Sigmoid colon (tissue), 7 donors: Measurements from ENCODE around the gene PRRC2C. TPM values are rescaled to one million over a fixed set of nuclear protein-coding genes. Genes with fewer than 3 reads are reported as not detected.
"Not testable (repeated sequence)": the region's sequence is repeated elsewhere in the genome, so short reads cannot be mapped to it uniquely, and the experiment has no call there.

Experiments used
- DNase-seq: peaks from one replicate; pipeline ENCODE4 v3.0.0-alpha.2; 2019
- H3K27ac ChIP-seq, 4 donors: fragments of 200-600 bp; sonication (generic); one replicate each; pipeline ENCODE4 v1.5.1; 2016 to 2019; ENCODE audit warnings: mild to moderate bottlenecking in 1 of 4
- H3K27me3 ChIP-seq, 3 donors: fragments of 200-600 bp; sonication (generic); one replicate each; pipeline ENCODE4 v1.5.1; 2019; ENCODE audit warnings: mild to moderate bottlenecking in 1 of 3
- H3K36me3 ChIP-seq, 4 donors: fragments of 200-600 bp; sonication (generic); one replicate each; pipeline ENCODE4 v1.5.1; 2016 to 2019
- H3K4me1 ChIP-seq, 4 donors: fragments of 200-600 bp; sonication (generic); one replicate each; pipeline ENCODE4 v1.5.1; 2017 to 2019
- H3K4me3 ChIP-seq, 4 donors: fragments of 200-600 bp; sonication (generic); one replicate each; pipeline ENCODE4 v1.5.1; 2017 to 2019; ENCODE audit warnings: mild to moderate bottlenecking in 2 of 4, moderate library complexity in 1 of 4
- H3K9me3 ChIP-seq, 4 donors: fragments of 200-600 bp in 3 of 4; sonication (generic) in 3 of 4; one replicate each; pipeline versions ENCODE4 v1.5.1 to v1.6.1; 2013 to 2019
- EP300 ChIP-seq, 4 donors: sonication (generic); formaldehyde crosslinking; IDR thresholded peaks; one replicate each; pipeline ENCODE4 v1.6.1; 2017; ENCODE audit warnings: antibody characterized with exemption in 4 of 4
- POLR2A ChIP-seq, 2 donors: fragments of 450-650 bp; IDR thresholded peaks; one replicate each; pipeline ENCODE4 v1.6.1; 2016; ENCODE audit warnings: antibody characterized with exemption in 2 of 2, mild to moderate bottlenecking in 2 of 2, moderate library complexity in 2 of 2
- POLR2AphosphoS5 ChIP-seq, 4 donors: sonication (generic); formaldehyde crosslinking; IDR thresholded peaks; one replicate each; pipeline ENCODE4 v1.6.1; 2017; ENCODE audit warnings: antibody characterized with exemption in 4 of 4
- WGBS, 2 donors: extraction: QIAGEN DNeasy Blood & Tissue Kit; methylation state at CpG; one replicate each; pipeline ENCODE4 v1.1.7; 2013; 5-methylcytosine and 5-hydroxymethylcytosine counted together
- intact Hi-C: fragments of 100-400 bp; cut with DNase I; formaldehyde crosslinking; loops from one replicate; pipeline ENCODE4 v1.15.1; 2023
- polyA plus RNA-seq, 3 donors: library from polyadenylated mRNA; stranded (reverse); fragments of 200-250 nt; gene quantifications; one replicate each; pipeline ENCODE4 v1.2.3, GENCODE V29; 2013
- total RNA-seq, 4 donors: library from RNA; depleted of rRNA; stranded (reverse); fragments of >200 nt; gene quantifications; one replicate each; pipeline ENCODE4 v1.1.0, GENCODE V29; 2016
- TF ChIP-seq, protein P1 (sequence below), 4 experiments: fragments of 450-650 bp in 3 of 4; fragments of 200-600 bp in 1 of 4; IDR thresholded peaks; one replicate each; pipeline ENCODE4 v1.5.1; 2016 to 2019; ENCODE audit warnings: antibody characterized with exemption in 4 of 4, mild to moderate bottlenecking in 3 of 4, moderate library complexity in 2 of 4
- donor health status: healthy with polysubstance abuse.
- donor health status: Bipolar disorder and iron deficiency.
- donor health status: healthy.

PRRC2C gene
- total RNA-seq (10 to 100 TPM; 46.4 to 80.0 (median 53.1) TPM), polyA plus RNA-seq (10 to 100 TPM in 2 of 3 donors, 1 to 10 TPM in 1; 7.8 to 52.6 (median 46.2) TPM)

- H3K4me3 ChIP-seq: peak within 1 kb of the TSS; percentile 65 to 91 (median 88)
- peak within 1 kb of the TSS; percentile 98 to 99 (median 98) for H3K27ac ChIP-seq
- intact Hi-C loops: loop anchor here (5.0 to 10.0 kb wide), 4 partner anchors 159 to 359 kb away; partner anchors contain the start of genes DNM3, METTL13 and VAMP4
- no peaks in the 10 kb centered on the region for H3K27me3 ChIP-seq
- 0% methylated on average over 50 of the region's 50 CpGs for WGBS, 2 donors
- peak; percentile 59 to 60 for TF ChIP-seq POLR2A (IDR thresholded peaks at IDR 0.05)
- peak; percentile 89 to 96 (median 94) for TF ChIP-seq POLR2AphosphoS5 (IDR thresholded peaks at IDR 0.05)
- TF ChIP-seq, protein P1, sequence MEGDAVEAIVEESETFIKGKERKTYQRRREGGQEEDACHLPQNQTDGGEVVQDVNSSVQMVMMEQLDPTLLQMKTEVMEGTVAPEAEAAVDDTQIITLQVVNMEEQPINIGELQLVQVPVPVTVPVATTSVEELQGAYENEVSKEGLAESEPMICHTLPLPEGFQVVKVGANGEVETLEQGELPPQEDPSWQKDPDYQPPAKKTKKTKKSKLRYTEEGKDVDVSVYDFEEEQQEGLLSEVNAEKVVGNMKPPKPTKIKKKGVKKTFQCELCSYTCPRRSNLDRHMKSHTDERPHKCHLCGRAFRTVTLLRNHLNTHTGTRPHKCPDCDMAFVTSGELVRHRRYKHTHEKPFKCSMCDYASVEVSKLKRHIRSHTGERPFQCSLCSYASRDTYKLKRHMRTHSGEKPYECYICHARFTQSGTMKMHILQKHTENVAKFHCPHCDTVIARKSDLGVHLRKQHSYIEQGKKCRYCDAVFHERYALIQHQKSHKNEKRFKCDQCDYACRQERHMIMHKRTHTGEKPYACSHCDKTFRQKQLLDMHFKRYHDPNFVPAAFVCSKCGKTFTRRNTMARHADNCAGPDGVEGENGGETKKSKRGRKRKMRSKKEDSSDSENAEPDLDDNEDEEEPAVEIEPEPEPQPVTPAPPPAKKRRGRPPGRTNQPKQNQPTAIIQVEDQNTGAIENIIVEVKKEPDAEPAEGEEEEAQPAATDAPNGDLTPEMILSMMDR (IDR thresholded peaks at IDR 0.05): peak in 2 of 4 experiments; percentile 16 to 74
- peak in 1 of 4 donors; percentile 63 for TF ChIP-seq EP300 (IDR thresholded peaks at IDR 0.05)
- no peaks in the 10 kb centered on the region for H3K9me3 ChIP-seq
- DNase-seq: peak; percentile 99
- no peaks in the 10 kb centered on the region for H3K36me3 ChIP-seq
- peaks cover 0 to 38% (median 34%) of the 10 kb centered on the region in 4 donors for H3K4me1 ChIP-seq
Measured at GRCh38 chr1:171485375-171486047, at the start of gene PRRC2C. TSS of gene PRRC2C (plus strand) at chr1:171485530. CDS start at chr1:171512089, 26,559 bp downstream.

DNA sequence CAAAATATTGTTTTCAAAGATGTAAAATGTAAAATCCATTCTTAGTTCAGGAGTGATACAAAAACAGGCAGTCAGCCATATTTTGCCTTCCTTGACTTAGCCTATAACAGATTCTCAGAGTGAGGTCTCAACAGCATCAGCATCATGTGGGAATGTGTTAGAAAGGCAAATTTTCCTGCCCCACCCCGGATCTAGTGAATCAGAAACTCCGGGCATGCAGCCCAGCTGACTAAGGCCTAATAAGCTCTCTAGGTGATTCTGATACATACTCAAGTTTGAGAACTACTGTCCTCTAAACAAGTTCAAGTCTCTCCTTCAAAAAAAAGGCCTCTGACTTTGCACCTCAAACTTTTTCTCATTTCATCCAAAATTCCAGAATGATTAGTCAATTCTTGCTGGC, 46.9 kb upstream of the PRRC2C start:
- Histone ChIP-seq H3K27ac (no peak overlapping the region), H3K36me3 (no peaks in the 10 kb centered on the region), H3K4me1 (no peaks in the 10 kb centered on the region), H3K27me3 (no peaks in the 10 kb centered on the region), H3K9me3 (no peaks in the 10 kb centered on the region), H3K4me3 (no peak overlapping the region)
- DNase-seq: peak; percentile 68
- WGBS, 2 donors: 15 to 61% methylated on average over 2 of the region's 2 CpGs
- intact Hi-C loops: no loop called here
- TF ChIP-seq POLR2AphosphoS5 (IDR thresholded peaks at IDR 0.05): peak in 1 of 4 donors; percentile 15
- no peak for TF ChIP-seq EP300 (IDR thresholded peaks at IDR 0.05)

DNA sequence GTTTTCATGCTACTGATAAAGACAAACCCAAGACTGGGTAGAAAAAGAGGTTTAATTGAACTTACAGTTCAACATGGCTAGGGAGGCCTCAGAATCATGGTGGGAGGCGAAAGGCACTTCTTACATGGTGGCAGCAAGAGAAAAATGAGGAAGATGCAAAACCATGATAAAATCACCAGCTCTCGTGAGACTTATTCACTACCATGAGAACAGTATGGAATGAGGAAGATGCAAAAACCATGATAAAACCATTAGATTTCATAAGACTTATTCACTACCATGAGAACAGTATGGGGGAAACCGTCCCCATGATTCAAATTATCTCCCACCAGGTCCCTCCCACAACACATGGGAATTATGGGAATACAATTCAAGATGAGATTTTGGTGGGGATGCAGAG, 45.1 kb upstream of the PRRC2C start:
- H3K9me3 ChIP-seq, H3K27me3 ChIP-seq, H3K36me3 ChIP-seq, intact Hi-C loops, H3K27ac ChIP-seq, H3K4me1 ChIP-seq, DNase-seq, H3K4me3 ChIP-seq: not testable (repeated sequence)
- 89 to 96% methylated on average over 3 of the region's 3 CpGs for WGBS, 2 donors

- H3K9me3 ChIP-seq, H3K4me1 ChIP-seq, DNase-seq, H3K27ac ChIP-seq, H3K36me3 ChIP-seq, H3K4me3 ChIP-seq, intact Hi-C loops, H3K27me3 ChIP-seq: not testable (repeated sequence)
- peak in 1 of 4 donors; percentile 64 for TF ChIP-seq POLR2AphosphoS5 (IDR thresholded peaks at IDR 0.05)
- 80 to 85% methylated on average over 5 of the region's 5 CpGs for WGBS, 2 donors
Measured at GRCh38 chr1:171441278-171441895, 43.9 kb upstream of the PRRC2C start.

GRCh38 chr1:171446386-171446785, 38.9 kb upstream of the PRRC2C start:
- H3K4me1 ChIP-seq: no peaks in the 10 kb centered on the region
- H3K36me3 ChIP-seq: no peaks in the 10 kb centered on the region
- intact Hi-C loops: no loop called here
- H3K4me3 ChIP-seq: no peak overlapping the region
- DNase-seq: no peak
- H3K27ac ChIP-seq: no peak overlapping the region
- TF ChIP-seq, protein P1 (IDR thresholded peaks at IDR 0.05): no peak
- no peak for TF ChIP-seq EP300 (IDR thresholded peaks at IDR 0.05)
- no peak for TF ChIP-seq POLR2A (IDR thresholded peaks at IDR 0.05)
- no peak for TF ChIP-seq POLR2AphosphoS5 (IDR thresholded peaks at IDR 0.05)
- peaks cover 0 to 1% (median 0%) of the 10 kb centered on the region in 4 donors for H3K9me3 ChIP-seq
- H3K27me3 ChIP-seq: no peaks in the 10 kb centered on the region

DNA sequence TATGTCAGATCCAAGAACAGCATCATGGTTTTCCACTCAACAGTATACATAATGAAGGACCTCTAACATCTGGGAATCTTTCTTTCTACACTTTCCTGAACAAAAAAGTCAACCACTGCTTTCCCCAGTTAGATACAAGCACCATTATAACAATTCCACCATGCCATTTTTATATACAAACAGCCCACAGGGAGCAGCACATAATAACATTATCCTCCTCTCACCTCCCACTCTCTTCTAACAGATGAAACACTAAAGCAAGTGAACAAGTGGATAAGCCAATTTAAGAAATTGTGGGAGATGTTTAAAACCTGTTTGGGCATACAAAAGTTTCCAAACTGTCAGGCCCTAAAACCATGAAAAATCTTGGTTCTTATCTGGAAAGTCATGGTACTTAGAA, 29.4 kb upstream of the PRRC2C start:
- TF ChIP-seq EP300 (IDR thresholded peaks at IDR 0.05) (no peak), POLR2AphosphoS5 (IDR thresholded peaks at IDR 0.05) (no peak), POLR2A (IDR thresholded peaks at IDR 0.05) (no peak)
- TF ChIP-seq, protein P1 (IDR thresholded peaks at IDR 0.05): no peak
- intact Hi-C loops: no loop called here
- Histone ChIP-seq H3K27ac (peak overlapping the region in 1 of 4 donors; percentile 25), H3K36me3 (no peaks in the 10 kb centered on the region), H3K27me3 (no peaks in the 10 kb centered on the region), H3K4me3 (no peak overlapping the region), H3K4me1 (no peaks in the 10 kb centered on the region), H3K9me3 (peaks cover 0 to 3% (median 0%) of the 10 kb centered on the region in 4 donors)
- DNase-seq: no peak
